ENCODE results near the gene SCAF1. TPM values are rescaled to one million over a fixed set of nuclear protein-coding genes. Genes with fewer than 3 reads are reported as not detected.

Gene SCAF1
- total RNA-seq, 6 experiments from 2014 or later: 14.6 to 33.0 (median 27.3) TPM

DNA sequence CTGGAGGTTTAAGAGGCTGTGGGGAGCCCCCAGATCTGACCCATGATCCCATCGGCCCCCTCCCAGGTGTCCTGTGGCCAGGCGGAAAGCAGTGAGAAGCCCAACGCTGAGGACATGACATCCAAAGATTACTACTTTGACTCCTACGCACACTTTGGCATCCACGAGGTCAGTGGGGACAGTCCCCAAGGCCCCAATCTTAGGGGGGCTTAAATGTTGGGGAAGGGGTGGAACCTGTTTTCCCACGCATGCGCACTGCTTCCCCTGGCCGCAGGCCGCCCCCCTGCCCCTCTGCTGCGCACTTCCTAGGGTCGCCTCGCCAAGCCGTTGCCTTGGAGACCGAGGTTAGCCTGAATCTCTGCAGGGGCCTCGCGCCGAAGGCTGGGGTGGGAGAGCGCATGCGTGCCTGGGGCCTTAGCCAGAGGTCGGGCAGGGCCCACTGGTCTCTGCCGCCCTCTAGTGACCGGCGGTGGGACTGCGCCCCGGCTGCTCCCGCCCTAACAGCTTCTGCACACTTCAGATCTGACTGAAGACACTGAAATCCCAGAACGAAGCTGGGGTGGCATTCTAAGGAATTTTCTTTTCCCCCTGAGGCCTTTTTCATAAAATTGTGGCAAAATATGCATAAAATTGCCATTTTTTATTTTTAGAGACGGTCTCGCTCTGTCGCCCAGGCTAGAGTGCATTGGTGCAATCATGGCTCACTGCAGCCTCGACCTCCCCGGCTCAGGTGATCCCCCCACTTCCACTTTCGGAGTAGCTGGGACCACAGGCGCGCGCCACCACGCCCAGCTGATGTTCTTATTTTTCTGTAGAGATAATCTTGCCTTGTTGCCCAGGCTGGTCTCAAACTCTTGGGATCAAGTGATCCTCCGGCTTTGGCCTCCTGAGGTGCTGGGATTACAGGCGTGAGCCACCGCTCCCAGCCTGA, 38.7 kb downstream of the SCAF1 start:
- Histone ChIP-seq H3K4me1 (peaks cover 0 to 14% (median 4%) of the 10 kb centered on the region in 4 donors), H3K9me3 (no peaks in the 10 kb centered on the region), H3K4me3 (peak overlapping the region in 2 of 3 donors; percentile 5 to 18), H3K27me3 (no peaks in the 10 kb centered on the region), H3K36me3 (peaks cover 0 to 37% (median 7%) of the 10 kb centered on the region in 4 donors), H3K27ac (no peak overlapping the region)
- intact Hi-C loops (cut with DNase I): loop anchor here in 1 of 2 donors (10.0 kb wide), 1 partner anchor 106 kb away; no protein-coding TSS in a partner anchor
- TF ChIP-seq, protein P1, sequence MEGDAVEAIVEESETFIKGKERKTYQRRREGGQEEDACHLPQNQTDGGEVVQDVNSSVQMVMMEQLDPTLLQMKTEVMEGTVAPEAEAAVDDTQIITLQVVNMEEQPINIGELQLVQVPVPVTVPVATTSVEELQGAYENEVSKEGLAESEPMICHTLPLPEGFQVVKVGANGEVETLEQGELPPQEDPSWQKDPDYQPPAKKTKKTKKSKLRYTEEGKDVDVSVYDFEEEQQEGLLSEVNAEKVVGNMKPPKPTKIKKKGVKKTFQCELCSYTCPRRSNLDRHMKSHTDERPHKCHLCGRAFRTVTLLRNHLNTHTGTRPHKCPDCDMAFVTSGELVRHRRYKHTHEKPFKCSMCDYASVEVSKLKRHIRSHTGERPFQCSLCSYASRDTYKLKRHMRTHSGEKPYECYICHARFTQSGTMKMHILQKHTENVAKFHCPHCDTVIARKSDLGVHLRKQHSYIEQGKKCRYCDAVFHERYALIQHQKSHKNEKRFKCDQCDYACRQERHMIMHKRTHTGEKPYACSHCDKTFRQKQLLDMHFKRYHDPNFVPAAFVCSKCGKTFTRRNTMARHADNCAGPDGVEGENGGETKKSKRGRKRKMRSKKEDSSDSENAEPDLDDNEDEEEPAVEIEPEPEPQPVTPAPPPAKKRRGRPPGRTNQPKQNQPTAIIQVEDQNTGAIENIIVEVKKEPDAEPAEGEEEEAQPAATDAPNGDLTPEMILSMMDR (IDR thresholded peaks at IDR 0.05): peak in 3 of 4 donors; percentile 96 to 100 (median 100)
- TF ChIP-seq POLR2A (IDR thresholded peaks at IDR 0.05): no peak
- DNase-seq (peak; percentile 90 to 91 (median 91)), ATAC-seq (peak; percentile 33 to 44 (median 38))
- 37% methylated on average over 24 of the region's 40 CpGs for WGBS (ENCODE audit: insufficient coverage, low coverage, low lambda C conversion rate, missing lambda C conversion rate)

DNA sequence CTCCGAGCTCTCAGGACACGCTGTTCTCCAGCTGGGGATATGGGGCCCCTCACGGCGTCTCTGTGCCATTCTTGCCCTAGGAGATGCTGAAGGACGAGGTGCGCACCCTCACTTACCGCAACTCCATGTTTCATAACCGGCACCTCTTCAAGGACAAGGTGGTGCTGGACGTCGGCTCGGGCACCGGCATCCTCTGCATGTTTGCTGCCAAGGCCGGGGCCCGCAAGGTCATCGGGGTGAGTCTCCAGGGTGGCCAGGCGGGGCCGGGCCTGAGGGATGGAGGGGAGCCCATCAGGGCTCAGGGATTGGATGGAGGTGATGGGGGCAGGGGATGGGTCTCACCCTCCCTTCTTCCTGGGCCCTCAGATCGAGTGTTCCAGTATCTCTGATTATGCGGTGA, 39.8 kb downstream of the SCAF1 start:
- no peaks in the 10 kb centered on the region for H3K9me3 ChIP-seq
- H3K27ac ChIP-seq: no peak overlapping the region
- H3K27me3 ChIP-seq: no peaks in the 10 kb centered on the region
- 84% methylated on average over 12 of the region's 19 CpGs for WGBS (ENCODE audit: insufficient coverage, low coverage, low lambda C conversion rate, missing lambda C conversion rate)
- peaks cover 0 to 42% (median 9%) of the 10 kb centered on the region in 4 donors for H3K36me3 ChIP-seq
- ATAC-seq (no peak), DNase-seq (no peak)
- TF ChIP-seq, protein P1 (IDR thresholded peaks at IDR 0.05): no peak
- no peak for TF ChIP-seq POLR2A (IDR thresholded peaks at IDR 0.05)
- H3K4me1 ChIP-seq: peaks cover 0 to 10% (median 4%) of the 10 kb centered on the region in 4 donors
- no peak overlapping the region for H3K4me3 ChIP-seq
- intact Hi-C loops (cut with DNase I): loop anchor here in 1 of 2 donors (10.0 kb wide), 1 partner anchor 107 kb away; no protein-coding TSS in a partner anchor

DNA sequence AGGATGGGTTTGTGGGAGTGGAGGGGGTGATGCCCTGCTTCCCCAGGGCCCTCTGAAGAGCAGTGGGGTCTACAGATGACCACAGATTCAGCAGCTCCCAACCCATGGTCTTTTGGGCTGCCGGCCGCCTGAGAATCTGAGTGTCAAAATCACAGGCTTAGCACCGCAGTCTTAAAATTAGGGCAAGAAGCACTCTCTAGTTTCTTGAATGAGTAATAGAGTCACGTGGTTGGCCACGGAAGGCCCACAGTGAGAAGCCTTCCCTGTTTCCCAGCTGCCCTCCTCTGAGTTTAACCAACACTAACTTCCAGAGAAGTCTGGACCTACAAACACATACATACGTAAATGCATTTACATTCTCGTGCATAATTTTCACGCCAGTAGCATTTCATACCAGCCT, 40.3 kb downstream of the SCAF1 start:
- WGBS (ENCODE audit: insufficient coverage, low coverage, low lambda C conversion rate, missing lambda C conversion rate): 94% methylated on average over 3 of the region's 8 CpGs
- TF ChIP-seq, protein P1 (IDR thresholded peaks at IDR 0.05): no peak
- TF ChIP-seq POLR2A (IDR thresholded peaks at IDR 0.05): no peak
- H3K4me3 ChIP-seq: no peak overlapping the region
- peaks cover 0 to 10% (median 4%) of the 10 kb centered on the region in 4 donors for H3K4me1 ChIP-seq
- H3K9me3 ChIP-seq: no peaks in the 10 kb centered on the region
- DNase-seq (no peak), ATAC-seq (no peak)
- intact Hi-C loops (cut with DNase I): loop anchor here in 1 of 2 donors (10.0 kb wide), 1 partner anchor 107 kb away; no protein-coding TSS in a partner anchor
- H3K27me3 ChIP-seq: no peaks in the 10 kb centered on the region
- H3K27ac ChIP-seq: no peak overlapping the region
- peaks cover 0 to 42% (median 9%) of the 10 kb centered on the region in 4 donors for H3K36me3 ChIP-seq

DNA sequence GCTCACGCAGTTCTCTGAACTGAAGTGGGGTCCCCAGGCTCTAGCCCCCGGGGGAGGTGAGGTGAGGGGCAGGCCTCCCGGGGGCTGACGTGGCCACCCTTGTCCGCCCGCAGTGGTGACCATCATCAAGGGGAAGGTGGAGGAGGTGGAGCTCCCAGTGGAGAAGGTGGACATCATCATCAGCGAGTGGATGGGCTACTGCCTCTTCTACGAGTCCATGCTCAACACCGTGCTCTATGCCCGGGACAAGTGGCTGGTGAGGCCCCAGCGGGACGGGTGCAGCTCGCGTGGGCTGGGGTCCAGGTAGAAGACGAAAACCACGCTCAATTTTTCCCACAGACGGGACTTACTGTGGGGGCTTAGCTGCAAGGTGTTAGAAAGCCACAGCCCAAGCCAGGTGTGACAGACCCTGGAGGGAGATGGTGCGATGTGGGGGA, 41.8 kb downstream of the SCAF1 start:
- no peak for ATAC-seq
- H3K27ac ChIP-seq: no peak overlapping the region
- DNase-seq: no peak
- WGBS (ENCODE audit: insufficient coverage, low coverage, low lambda C conversion rate, missing lambda C conversion rate): 93% methylated on average over 6 of the region's 18 CpGs
- intact Hi-C loops (cut with DNase I): loop anchor here in 1 of 2 donors (10.0 kb wide), 1 partner anchor 109 kb away; no protein-coding TSS in a partner anchor
- H3K9me3 ChIP-seq: no peaks in the 10 kb centered on the region
- H3K27me3 ChIP-seq: no peaks in the 10 kb centered on the region
- peaks cover 0 to 10% (median 0%) of the 10 kb centered on the region in 4 donors for H3K4me1 ChIP-seq
- peaks cover 0 to 42% (median 9%) of the 10 kb centered on the region in 4 donors for H3K36me3 ChIP-seq
- TF ChIP-seq, protein P1 (IDR thresholded peaks at IDR 0.05): no peak
- no peak for TF ChIP-seq POLR2A (IDR thresholded peaks at IDR 0.05)
- H3K4me3 ChIP-seq: no peak overlapping the region

Measured in right lobe of liver (tissue), 6 donors.